ENCODE data around the gene USP37. TPM values are rescaled to one million over a fixed set of nuclear protein-coding genes. Genes with fewer than 3 reads are reported as not detected.

USP37 gene
- total and polyA plus RNA-seq, 2 of the 13 experiments (the other 11 are each of a cell fraction or from before 2014, with no cell fraction given) = 6.5 to 30.6 TPM

DNA sequence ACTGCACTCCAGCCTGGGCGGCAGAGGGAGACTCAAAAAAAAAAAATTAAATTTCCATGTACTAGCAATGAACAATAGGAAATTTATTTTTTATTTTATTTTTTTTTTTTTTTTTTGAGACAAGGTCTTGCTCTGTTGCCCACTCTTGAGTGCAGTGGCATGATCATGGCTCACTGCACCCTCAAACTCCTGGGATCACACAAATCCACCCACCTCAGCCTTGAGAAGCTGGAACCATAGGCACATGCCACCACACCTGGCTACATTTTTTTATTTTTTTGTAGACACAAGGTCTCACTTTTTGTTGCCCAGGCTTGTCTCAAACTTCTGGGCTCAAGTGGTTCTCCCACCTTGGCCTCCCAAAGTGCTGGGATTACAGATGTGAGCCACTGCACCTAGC lies 17.4 kb upstream of the USP37 start (continued):
- TF ChIP-seq ZHX2 (IDR thresholded peaks at IDR 0.05; ENCODE audit: low read depth) (no peak), ZHX2 (CRISPR knock-in tag; IDR thresholded peaks at IDR 0.05; ENCODE audit: borderline replicate concordance) (no peak), ZBTB40 (IDR thresholded peaks at IDR 0.05) (no peak), ZBTB40 (CRISPR knock-in tag; IDR thresholded peaks at IDR 0.05) (no peak)

Measured in HepG2 (cell line).